Ishikawa (cell line): Measurements from ENCODE around the gene SERPINC1.

Experiments
- CEBPB ChIP-seq: IDR thresholded peaks from 2 replicates; pipeline ENCODE4 v1.6.1; 2012
- CREB1 ChIP-seq: IDR thresholded peaks from 2 replicates; pipeline ENCODE4 v1.6.1; 2012; ENCODE audit warnings: low read depth
- EGR1 ChIP-seq: IDR thresholded peaks from 2 replicates; pipeline ENCODE4 v1.6.1; 2012
- EP300 ChIP-seq: IDR thresholded peaks from 2 replicates; pipeline ENCODE4 v1.6.1; 2012; ENCODE audit warnings: borderline replicate concordance
- FOXM1 ChIP-seq: IDR thresholded peaks from 2 replicates; pipeline ENCODE4 v1.6.1; 2012; ENCODE audit warnings: low read depth, borderline replicate concordance
- NFIC ChIP-seq: IDR thresholded peaks from 2 replicates; pipeline ENCODE4 v1.6.1; 2012
- RAD21 ChIP-seq: IDR thresholded peaks from 2 replicates; pipeline ENCODE4 v1.6.1; 2012; ENCODE audit warnings: low read depth
- TAF1 ChIP-seq: IDR thresholded peaks from 2 replicates; pipeline ENCODE4 v1.6.1; 2012; ENCODE audit warnings: low read depth, mild to moderate bottlenecking
- TCF12 ChIP-seq: IDR thresholded peaks from 2 replicates; pipeline ENCODE4 v1.6.1; 2012; ENCODE audit warnings: low read depth
- TEAD4 ChIP-seq: IDR thresholded peaks from 2 replicates; pipeline ENCODE4 v1.6.1; 2012
- YY1 ChIP-seq: IDR thresholded peaks from 2 replicates; pipeline ENCODE4 v1.6.1; 2012; ENCODE audit warnings: low read depth
- ZBTB7A ChIP-seq: IDR thresholded peaks from 2 replicates; pipeline ENCODE4 v1.6.1; 2012; ENCODE audit warnings: low read depth
- TF ChIP-seq, protein P1 (sequence below): IDR thresholded peaks from 2 replicates; pipeline ENCODE4 v1.6.1; 2012
- TF ChIP-seq, protein P2 (sequence below): IDR thresholded peaks from 2 replicates; pipeline ENCODE4 v1.6.1; 2012; ENCODE audit warnings: low read depth, mild to moderate bottlenecking

SERPINC1 gene

DNA sequence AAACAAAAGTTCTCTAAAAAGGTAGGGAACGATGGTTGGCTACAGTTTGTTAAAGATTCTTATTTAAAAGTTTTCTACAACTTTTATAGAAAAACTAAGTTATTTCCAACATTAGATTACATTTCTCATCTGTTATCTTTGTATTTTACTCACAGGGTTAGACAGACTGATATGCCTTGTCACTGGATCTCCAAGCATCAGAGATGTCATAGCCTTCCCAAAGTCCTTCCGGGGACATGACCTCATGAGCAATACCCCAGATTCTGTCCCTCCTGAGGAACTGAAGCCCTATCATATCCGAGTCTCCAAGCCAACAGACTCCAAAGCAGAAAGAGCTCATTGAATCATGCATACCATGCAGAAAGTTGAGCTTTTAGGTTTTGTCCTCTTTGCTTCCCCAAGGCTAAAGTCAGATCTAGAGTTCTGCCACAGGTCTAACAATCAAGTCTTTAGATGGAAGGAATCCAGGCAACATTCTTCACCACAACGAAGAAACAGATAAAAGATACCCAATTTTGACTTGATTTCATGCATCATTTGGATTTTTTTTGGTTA, 59.7 kb downstream of the SERPINC1 start:
- no peak for TF ChIP-seq TAF1
- TF ChIP-seq TEAD4 = no peak
- no peak for TF ChIP-seq EGR1
- TF ChIP-seq ZBTB7A = no peak
- no peak for TF ChIP-seq NFIC
- no peak for TF ChIP-seq FOXM1
- TF ChIP-seq CEBPB = no peak
- no peak for TF ChIP-seq YY1
- no peak for TF ChIP-seq EP300
- TF ChIP-seq RAD21 = no peak
- TF ChIP-seq, protein P1, sequence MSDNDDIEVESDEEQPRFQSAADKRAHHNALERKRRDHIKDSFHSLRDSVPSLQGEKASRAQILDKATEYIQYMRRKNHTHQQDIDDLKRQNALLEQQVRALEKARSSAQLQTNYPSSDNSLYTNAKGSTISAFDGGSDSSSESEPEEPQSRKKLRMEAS = no peak
- TF ChIP-seq, protein P2, sequence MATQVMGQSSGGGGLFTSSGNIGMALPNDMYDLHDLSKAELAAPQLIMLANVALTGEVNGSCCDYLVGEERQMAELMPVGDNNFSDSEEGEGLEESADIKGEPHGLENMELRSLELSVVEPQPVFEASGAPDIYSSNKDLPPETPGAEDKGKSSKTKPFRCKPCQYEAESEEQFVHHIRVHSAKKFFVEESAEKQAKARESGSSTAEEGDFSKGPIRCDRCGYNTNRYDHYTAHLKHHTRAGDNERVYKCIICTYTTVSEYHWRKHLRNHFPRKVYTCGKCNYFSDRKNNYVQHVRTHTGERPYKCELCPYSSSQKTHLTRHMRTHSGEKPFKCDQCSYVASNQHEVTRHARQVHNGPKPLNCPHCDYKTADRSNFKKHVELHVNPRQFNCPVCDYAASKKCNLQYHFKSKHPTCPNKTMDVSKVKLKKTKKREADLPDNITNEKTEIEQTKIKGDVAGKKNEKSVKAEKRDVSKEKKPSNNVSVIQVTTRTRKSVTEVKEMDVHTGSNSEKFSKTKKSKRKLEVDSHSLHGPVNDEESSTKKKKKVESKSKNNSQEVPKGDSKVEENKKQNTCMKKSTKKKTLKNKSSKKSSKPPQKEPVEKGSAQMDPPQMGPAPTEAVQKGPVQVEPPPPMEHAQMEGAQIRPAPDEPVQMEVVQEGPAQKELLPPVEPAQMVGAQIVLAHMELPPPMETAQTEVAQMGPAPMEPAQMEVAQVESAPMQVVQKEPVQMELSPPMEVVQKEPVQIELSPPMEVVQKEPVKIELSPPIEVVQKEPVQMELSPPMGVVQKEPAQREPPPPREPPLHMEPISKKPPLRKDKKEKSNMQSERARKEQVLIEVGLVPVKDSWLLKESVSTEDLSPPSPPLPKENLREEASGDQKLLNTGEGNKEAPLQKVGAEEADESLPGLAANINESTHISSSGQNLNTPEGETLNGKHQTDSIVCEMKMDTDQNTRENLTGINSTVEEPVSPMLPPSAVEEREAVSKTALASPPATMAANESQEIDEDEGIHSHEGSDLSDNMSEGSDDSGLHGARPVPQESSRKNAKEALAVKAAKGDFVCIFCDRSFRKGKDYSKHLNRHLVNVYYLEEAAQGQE = no peak
- no peak for TF ChIP-seq CREB1

DNA sequence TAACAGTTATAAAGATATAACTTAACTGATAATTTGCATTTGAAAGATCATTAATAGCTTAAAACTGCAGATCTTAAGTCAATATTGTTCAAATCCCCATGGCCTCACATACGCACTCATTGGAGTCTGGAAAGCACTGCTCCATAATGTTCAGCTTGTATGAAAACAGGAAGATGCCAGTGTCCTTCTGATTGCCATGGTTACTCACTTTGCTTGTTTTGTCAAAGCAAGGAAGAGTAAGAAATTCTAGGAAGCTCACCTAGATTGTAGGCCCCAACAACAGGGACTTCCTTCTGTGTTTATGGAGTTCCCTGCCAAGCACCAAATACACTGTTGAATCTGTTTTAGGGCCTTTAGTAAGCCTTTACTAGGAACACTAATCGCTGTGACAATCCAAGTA, 60.2 kb downstream of the SERPINC1 start:
- no peak for TF ChIP-seq RAD21
- no peak for TF ChIP-seq EGR1
- TF ChIP-seq TCF12 = no peak
- TF ChIP-seq CREB1 = no peak
- no peak for TF ChIP-seq TEAD4

DNA sequence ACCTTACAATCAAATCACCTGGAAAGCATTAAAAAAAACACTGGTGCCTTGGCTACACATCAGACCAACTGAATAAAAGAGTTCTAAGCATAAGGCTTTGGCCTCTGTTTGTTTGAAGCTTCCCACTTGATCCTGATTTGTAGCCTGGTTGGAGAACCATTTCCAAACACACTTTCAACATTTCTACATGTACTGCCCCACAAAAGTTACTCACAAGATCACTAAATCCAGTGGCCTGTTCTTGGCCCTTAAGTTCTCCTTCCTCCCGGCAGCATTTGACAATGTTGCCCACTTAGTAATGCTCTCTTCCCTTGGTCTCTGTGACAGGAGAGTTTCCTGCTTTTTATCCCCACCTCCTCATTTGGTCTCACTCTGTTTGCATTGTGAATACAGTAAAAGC, 61.1 kb downstream of the SERPINC1 start:
- no peak for TF ChIP-seq CREB1
- TF ChIP-seq NFIC = no peak
- no peak for TF ChIP-seq FOXM1
- TF ChIP-seq, protein P2 = no peak
- no peak for TF ChIP-seq EGR1
- TF ChIP-seq RAD21 = no peak
